ENCODE data around the gene MBD3L5.
"Not testable (repeated sequence)": the region's sequence is repeated elsewhere in the genome, so short reads cannot be mapped to it uniquely, and the experiment has no call there.

GRCh38 chr19:7021331-7021730 lies 9.0 kb upstream of the MBD3L5 start, which contains the start of gene MBD3L2B:
- TF ChIP-seq CTCF (conservative IDR thresholded peaks at IDR 0.05); EZH2 (IDR thresholded peaks at IDR 0.05; ENCODE audit: low read depth): not testable (repeated sequence)
